ENCODE measurements around the gene ADAMTS19. TPM values are rescaled to one million over a fixed set of nuclear protein-coding genes. Genes with fewer than 3 reads are reported as not detected.

The ADAMTS19 gene
- total and polyA plus RNA-seq, 12 donors = 0.15 to 1.3 (median 0.43) TPM

DNA sequence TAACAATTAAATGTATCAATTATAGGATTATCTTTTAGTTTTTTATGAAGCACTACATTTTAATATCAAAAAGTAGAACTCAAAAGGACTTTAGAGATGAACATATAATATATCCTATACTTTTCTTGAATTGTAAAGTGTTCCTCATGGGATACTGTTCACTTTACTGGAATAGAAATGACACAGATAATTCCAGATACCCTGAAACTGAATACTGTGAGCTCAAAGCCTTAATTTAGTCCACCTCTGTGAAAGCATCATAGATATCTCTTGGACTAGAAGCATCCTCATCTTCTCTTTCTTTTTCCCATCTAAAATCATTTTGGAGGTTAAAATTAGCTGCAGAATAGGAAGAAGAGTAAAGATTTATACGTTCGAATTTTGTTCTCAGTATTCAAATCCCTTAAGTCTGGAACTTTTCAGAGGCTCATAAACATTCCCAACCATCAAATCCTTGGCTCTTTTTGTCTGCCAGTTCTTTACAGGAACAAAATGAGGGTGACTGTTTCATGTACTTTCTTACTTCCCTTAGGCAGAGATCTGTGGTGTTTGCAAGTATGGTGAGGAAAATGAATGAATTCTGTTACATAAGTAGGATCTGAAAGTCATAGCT is 49.4 kb downstream of the ADAMTS19 start:
- Histone ChIP-seq H3K27ac (no peak overlapping the region), H3K9me3 (no peaks in the 10 kb centered on the region), H3K27me3 (no peaks in the 10 kb centered on the region), H3K4me3 (no peak overlapping the region), H3K36me3 (no peaks in the 10 kb centered on the region), H3K4me1 (no peaks in the 10 kb centered on the region)
- 72 to 78% methylated on average over 2 of the region's 2 CpGs for WGBS, 2 donors
- intact Hi-C loops (cut with DNase I) = no loop called here
- TF ChIP-seq, protein P1, sequence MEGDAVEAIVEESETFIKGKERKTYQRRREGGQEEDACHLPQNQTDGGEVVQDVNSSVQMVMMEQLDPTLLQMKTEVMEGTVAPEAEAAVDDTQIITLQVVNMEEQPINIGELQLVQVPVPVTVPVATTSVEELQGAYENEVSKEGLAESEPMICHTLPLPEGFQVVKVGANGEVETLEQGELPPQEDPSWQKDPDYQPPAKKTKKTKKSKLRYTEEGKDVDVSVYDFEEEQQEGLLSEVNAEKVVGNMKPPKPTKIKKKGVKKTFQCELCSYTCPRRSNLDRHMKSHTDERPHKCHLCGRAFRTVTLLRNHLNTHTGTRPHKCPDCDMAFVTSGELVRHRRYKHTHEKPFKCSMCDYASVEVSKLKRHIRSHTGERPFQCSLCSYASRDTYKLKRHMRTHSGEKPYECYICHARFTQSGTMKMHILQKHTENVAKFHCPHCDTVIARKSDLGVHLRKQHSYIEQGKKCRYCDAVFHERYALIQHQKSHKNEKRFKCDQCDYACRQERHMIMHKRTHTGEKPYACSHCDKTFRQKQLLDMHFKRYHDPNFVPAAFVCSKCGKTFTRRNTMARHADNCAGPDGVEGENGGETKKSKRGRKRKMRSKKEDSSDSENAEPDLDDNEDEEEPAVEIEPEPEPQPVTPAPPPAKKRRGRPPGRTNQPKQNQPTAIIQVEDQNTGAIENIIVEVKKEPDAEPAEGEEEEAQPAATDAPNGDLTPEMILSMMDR (IDR thresholded peaks at IDR 0.05) = no peak
- ATAC-seq (no peak), DNase-seq (no peak)

DNA sequence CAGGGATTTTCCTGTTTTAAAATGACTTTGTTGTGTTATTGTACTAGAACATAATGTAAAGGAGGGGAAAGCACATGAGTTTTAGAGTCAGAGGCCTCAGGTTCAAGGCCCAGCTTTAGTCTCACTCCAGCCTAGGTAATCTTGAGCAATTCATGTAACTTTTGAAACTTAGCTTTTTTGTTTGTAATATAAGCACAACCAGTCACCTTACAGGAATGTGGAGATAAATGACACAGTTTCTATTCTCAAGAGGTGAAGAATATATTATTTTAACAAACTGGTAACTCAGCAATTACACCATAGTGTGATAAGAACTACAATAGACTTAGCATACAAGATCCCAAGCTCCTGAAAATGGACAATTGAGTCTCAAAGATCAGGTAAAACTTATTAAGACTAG is 51.2 kb downstream of the ADAMTS19 start:
- TF ChIP-seq, protein P1 (IDR thresholded peaks at IDR 0.05) = no peak
- Histone ChIP-seq H3K36me3 (no peaks in the 10 kb centered on the region), H3K9me3 (peaks cover 0 to 16% (median 2%) of the 10 kb centered on the region in 11 donors), H3K4me3 (no peak overlapping the region), H3K27ac (no peak overlapping the region), H3K27me3 (no peaks in the 10 kb centered on the region), H3K4me1 (no peaks in the 10 kb centered on the region)
- no peak for ATAC-seq
- intact Hi-C loops (cut with DNase I) = no loop called here
- no peak for DNase-seq

DNA sequence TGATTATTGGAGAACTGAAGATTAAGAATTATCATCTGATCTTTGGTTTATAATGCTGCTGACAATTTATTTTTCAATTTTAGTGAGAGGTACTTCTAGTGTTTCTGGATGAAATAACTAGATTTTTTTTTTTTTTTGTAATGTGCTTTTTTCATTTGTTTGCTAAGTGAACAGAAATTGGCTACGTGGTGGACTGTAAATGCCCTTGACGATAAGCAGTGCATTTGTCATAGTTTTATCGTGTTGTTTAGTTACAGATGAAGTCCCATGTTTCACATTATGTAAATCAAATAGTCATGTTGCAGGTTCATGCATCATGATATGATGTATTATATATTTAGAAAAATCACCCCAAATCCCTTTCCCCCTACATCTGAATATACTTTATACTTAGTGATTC is 81.0 kb downstream of the ADAMTS19 start:
- Histone ChIP-seq H3K4me1 (no peaks in the 10 kb centered on the region), H3K9me3 (peaks cover 0 to 7% (median 0%) of the 10 kb centered on the region in 11 donors), H3K27me3 (no peaks in the 10 kb centered on the region), H3K36me3 (no peaks in the 10 kb centered on the region), H3K4me3 (no peak overlapping the region), H3K27ac (no peak overlapping the region)
- WGBS, 2 donors = 71 to 75% methylated on average over 3 of the region's 3 CpGs
- intact Hi-C loops (cut with DNase I) = no loop called here
- TF ChIP-seq, protein P1 (IDR thresholded peaks at IDR 0.05) = no peak
- DNase-seq (no peak), ATAC-seq (no peak)

DNA sequence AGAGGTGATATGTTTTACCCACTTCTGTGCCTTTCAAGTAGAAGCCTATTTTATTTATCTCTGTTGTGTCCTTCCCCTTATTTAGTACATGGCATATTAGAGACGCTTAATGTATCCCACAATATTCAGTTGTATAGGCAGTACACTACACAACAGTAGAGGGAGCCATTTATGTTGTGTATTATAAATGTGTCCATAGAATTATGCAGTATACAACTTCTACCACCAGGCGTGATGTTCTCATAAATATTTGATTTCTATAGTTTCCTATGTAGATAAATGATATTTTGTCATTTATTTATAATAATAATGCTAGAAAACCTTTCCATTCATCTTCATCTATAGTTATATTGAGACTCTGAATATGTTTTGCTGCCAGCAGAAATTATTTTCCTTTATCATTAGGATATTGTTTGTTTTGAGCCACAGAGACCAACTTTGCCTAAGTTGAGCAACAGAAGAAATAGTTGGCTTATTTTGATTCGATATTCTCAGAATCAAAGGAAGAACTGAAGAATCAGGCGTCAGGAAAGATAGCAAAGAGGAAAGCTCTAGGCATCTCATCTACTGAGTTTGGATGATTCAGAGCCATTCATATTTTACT is 81.7 kb downstream of the ADAMTS19 start:
- Histone ChIP-seq H3K9me3 (peaks cover 0 to 6% (median 0%) of the 10 kb centered on the region in 11 donors), H3K27me3 (no peaks in the 10 kb centered on the region), H3K4me1 (no peaks in the 10 kb centered on the region), H3K27ac (no peak overlapping the region), H3K36me3 (no peaks in the 10 kb centered on the region), H3K4me3 (no peak overlapping the region)
- intact Hi-C loops (cut with DNase I) = no loop called here
- no peak for DNase-seq
- no peak for ATAC-seq
- TF ChIP-seq, protein P1 (IDR thresholded peaks at IDR 0.05) = no peak
- 66 to 70% methylated on average over 4 of the region's 4 CpGs for WGBS, 2 donors

All from heart right ventricle (tissue), 16 donors.